H1 (cell line): ENCODE data around the gene DCLK1. TPM values are rescaled to one million over a fixed set of nuclear protein-coding genes. Genes with fewer than 3 reads are reported as not detected.

Source experiments
- CHD1 ChIP-seq: IDR thresholded peaks from 2 replicates; pipeline ENCODE4 v1.6.1; 2012; ENCODE audit warnings: low read depth, low read length, improper control_type of control experiment
- CTBP2 ChIP-seq: IDR thresholded peaks from 2 replicates; pipeline ENCODE4 v1.7.0; 2011; ENCODE audit warnings: borderline replicate concordance, mild to moderate bottlenecking, moderate library complexity, mixed read lengths, low read length; ENCODE audit not compliant: insufficient read depth, insufficient read length
- polyA plus RNA-seq, 7 experiments: library from polyadenylated mRNA; depleted of rRNA in 3 of 7; stranded (reverse) in 5 of 7; unstranded in 2 of 7; fragments of >200 nt in 5 of 7; fragments of 200-250 nt in 2 of 7; gene quantifications; 1 replicate in 5 of 7; 2 replicates in 1 of 7; 4 replicates in 1 of 7; pipeline versions ENCODE4 v1.2.1 to v1.2.3, GENCODE V29; 2011 to 2013; ENCODE audit warnings: missing spikeins in 2 of 7, mixed read lengths in 2 of 7
- total RNA-seq: library from RNA; stranded (reverse); fragmentation: NEBNext Ultra II Directional; extraction: Animal tissue kit (Norgen Biotek cat#: 25700); gene quantifications from 2 replicates; pipeline ENCODE4 v1.2.1, GENCODE V29; 2021
- TF ChIP-seq, protein P1 (sequence below): IDR thresholded peaks from 2 replicates; pipeline ENCODE4 v1.6.1; 2012; ENCODE audit warnings: inconsistent platforms

DCLK1 gene
- total and polyA plus RNA-seq, 2 of the 8 experiments (the other 6 are each of a cell fraction or from before 2014, with no cell fraction given) = 22.8 to 41.0 TPM

DNA sequence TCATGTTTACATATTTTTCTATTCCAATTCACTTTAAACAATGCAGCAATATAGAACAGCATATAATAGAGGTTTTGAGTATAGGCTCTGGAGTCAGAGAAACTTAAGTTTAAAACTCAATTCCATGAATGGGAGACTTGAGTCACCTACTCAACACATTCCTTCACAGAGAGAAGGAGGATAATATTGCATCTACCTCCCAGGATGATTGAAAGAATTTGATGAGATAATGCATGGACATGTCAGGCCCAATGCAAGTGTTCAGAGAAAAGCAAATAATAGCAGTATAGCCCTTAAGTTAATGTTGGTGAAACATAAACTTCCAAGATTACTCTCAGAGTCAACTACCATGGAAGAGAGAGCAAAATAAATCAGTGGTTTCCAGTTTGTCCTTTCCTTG is 170.2 kb downstream of the DCLK1 start (continued):
- TF ChIP-seq, protein P1, sequence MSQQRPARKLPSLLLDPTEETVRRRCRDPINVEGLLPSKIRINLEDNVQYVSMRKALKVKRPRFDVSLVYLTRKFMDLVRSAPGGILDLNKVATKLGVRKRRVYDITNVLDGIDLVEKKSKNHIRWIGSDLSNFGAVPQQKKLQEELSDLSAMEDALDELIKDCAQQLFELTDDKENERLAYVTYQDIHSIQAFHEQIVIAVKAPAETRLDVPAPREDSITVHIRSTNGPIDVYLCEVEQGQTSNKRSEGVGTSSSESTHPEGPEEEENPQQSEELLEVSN = no peak
- TF ChIP-seq CTBP2 = no peak
- no peak for TF ChIP-seq CHD1
